Femur (tissue), 1 donor: ENCODE data around the gene SLC9A4.

ENCODE experiments used
- DNase-seq: peaks from one replicate; pipeline ENCODE4 v3.0.0-alpha.2; 2017

The SLC9A4 gene

GRCh38 chr2:102473020-102473419 lies at the start of gene SLC9A4:
SLC9A4 (plus strand) TSS chr2:102473226; CDS start chr2:102473760, 534 bp downstream.
- no peak for DNase-seq

GRCh38 chr2:102423368-102423767 lies 49.7 kb upstream of the SLC9A4 start:
- DNase-seq, result no peak

GRCh38 chr2:102424754-102425153 lies 48.3 kb upstream of the SLC9A4 start:
- no peak for DNase-seq

- DNase-seq, result no peak
Observed at GRCh38 chr2:102425441-102426132, 47.4 kb upstream of the SLC9A4 start.

- DNase-seq, result no peak
Observed at GRCh38 chr2:102427249-102427648, 45.8 kb upstream of the SLC9A4 start.

GRCh38 chr2:102428573-102428972 lies 44.5 kb upstream of the SLC9A4 start:
- no peak for DNase-seq

GRCh38 chr2:102432386-102432785 lies 40.6 kb upstream of the SLC9A4 start:
- no peak for DNase-seq

GRCh38 chr2:102433973-102434654 lies 38.9 kb upstream of the SLC9A4 start:
- DNase-seq, result no peak

GRCh38 chr2:102434655-102435381 lies 38.2 kb upstream of the SLC9A4 start:
- no peak for DNase-seq

GRCh38 chr2:102435741-102436140 lies 37.3 kb upstream of the SLC9A4 start:
- DNase-seq, result no peak

GRCh38 chr2:102436323-102436722 lies 36.7 kb upstream of the SLC9A4 start:
- peak; percentile 49 for DNase-seq

GRCh38 chr2:102437122-102437521 lies 35.9 kb upstream of the SLC9A4 start:
- DNase-seq, result no peak

- no peak for DNase-seq
Observed at GRCh38 chr2:102438111-102438510, 34.9 kb upstream of the SLC9A4 start.

- no peak for DNase-seq
Observed at GRCh38 chr2:102438578-102438977, 34.4 kb upstream of the SLC9A4 start.

- DNase-seq, result no peak
Observed at GRCh38 chr2:102439065-102439695, 33.8 kb upstream of the SLC9A4 start.

- no peak for DNase-seq
Observed at GRCh38 chr2:102442967-102443828, 29.8 kb upstream of the SLC9A4 start.

- DNase-seq, result no peak
Observed at GRCh38 chr2:102444233-102444632, 28.8 kb upstream of the SLC9A4 start.

- DNase-seq, result no peak
Observed at GRCh38 chr2:102446936-102447335, 26.1 kb upstream of the SLC9A4 start.

GRCh38 chr2:102449370-102449974 lies 23.6 kb upstream of the SLC9A4 start:
- DNase-seq, result peak; percentile 43

GRCh38 chr2:102451968-102452367 lies 21.1 kb upstream of the SLC9A4 start:
- no peak for DNase-seq

GRCh38 chr2:102453501-102453900 lies 19.5 kb upstream of the SLC9A4 start:
- DNase-seq, result no peak
